22Rv1 (cell line): Measurements from ENCODE around the gene STK33.

ENCODE experiments used
- ZFX ChIP-seq: fragments of 450-650 bp; IDR thresholded peaks from 2 replicates; pipeline ENCODE4 v1.6.1; 2017; ENCODE audit warnings: antibody characterized with exemption, borderline replicate concordance
- TF ChIP-seq, protein P1 (sequence below): fragments of 450-650 bp; IDR thresholded peaks from 2 replicates; pipeline ENCODE4 v1.5.1; 2017; ENCODE audit warnings: mild to moderate bottlenecking

DNA sequence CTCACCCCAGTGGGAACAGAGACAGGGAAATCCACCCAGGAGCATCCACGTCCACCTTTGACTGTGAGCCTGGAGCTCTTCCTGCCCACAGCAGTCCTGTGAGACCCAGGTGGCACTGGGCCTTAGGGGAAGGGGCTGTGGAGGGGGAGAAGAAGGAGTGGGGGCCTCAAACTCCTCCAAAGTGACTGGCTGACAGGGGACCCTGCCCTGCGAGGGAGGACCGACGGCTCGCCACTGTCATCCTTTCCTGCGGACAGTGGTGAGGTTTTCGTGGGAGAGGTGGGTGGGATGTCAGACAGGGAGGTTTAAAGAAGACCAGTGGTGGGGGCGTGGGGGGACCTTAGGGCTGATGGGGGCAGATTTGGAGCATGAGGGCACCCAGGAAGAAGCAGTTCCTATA lies 237.8 kb downstream of the STK33 start:
- TF ChIP-seq, protein P1, sequence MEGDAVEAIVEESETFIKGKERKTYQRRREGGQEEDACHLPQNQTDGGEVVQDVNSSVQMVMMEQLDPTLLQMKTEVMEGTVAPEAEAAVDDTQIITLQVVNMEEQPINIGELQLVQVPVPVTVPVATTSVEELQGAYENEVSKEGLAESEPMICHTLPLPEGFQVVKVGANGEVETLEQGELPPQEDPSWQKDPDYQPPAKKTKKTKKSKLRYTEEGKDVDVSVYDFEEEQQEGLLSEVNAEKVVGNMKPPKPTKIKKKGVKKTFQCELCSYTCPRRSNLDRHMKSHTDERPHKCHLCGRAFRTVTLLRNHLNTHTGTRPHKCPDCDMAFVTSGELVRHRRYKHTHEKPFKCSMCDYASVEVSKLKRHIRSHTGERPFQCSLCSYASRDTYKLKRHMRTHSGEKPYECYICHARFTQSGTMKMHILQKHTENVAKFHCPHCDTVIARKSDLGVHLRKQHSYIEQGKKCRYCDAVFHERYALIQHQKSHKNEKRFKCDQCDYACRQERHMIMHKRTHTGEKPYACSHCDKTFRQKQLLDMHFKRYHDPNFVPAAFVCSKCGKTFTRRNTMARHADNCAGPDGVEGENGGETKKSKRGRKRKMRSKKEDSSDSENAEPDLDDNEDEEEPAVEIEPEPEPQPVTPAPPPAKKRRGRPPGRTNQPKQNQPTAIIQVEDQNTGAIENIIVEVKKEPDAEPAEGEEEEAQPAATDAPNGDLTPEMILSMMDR: no peak
- no peak for TF ChIP-seq ZFX
